Measurements from ENCODE around the gene KIF13A.

Gene KIF13A

DNA sequence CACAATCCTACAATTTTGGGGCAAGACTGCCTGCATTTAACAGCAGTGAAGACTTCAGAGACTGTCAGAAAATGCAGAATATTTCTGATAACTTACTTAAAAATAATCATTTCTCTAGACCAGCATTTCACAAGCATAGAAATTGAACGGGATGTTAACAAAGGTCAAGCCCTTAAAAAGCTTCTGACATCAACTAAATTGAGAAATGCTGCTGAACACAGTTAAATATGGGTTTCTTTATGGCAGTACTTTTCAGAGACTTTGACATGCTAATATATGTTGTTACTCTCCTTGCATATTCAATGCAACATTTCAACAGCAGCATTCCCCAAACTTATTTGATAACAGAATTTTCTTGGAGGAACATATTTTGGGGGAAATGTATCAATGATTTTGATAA, 84.5 kb downstream of the KIF13A start:
- H3K4me1 ChIP-seq (ENCODE audit: low read length), result no peaks in the 10 kb centered on the region
- H2AFZ ChIP-seq (ENCODE audit: low read length), result no peak overlapping the region
- no peaks in the 10 kb centered on the region for H3K9me2 ChIP-seq (replicated peaks; ENCODE audit: insufficient read depth, low read length)
- H3K4me3 ChIP-seq (ENCODE audit: low read length), result no peak overlapping the region
- DNase-seq, result no peak
- H3K79me2 ChIP-seq (ENCODE audit: low read length), result no peaks in the 10 kb centered on the region
- H3K9me3 ChIP-seq (replicated peaks; ENCODE audit: insufficient read depth, low read length), result no peaks in the 10 kb centered on the region
- no peaks in the 10 kb centered on the region for H4K20me1 ChIP-seq (ENCODE audit: insufficient read depth, low read length)
- TF ChIP-seq EZH2phosphoT487 (IDR thresholded peaks at IDR 0.05; ENCODE audit: low read length), result no peak
- TF ChIP-seq EZH2 (optimal IDR thresholded peaks at IDR 0.05; ENCODE audit: low read depth, low read length), result no peak
- TF ChIP-seq CTCF (IDR thresholded peaks at IDR 0.05; ENCODE audit: low read length), result no peak
- H3K9ac ChIP-seq (ENCODE audit: low read length), result no peak overlapping the region
- no peak overlapping the region for H3K27ac ChIP-seq (ENCODE audit: low read length)
- no peak overlapping the region for H3K4me2 ChIP-seq (ENCODE audit: low read depth, low read length)
- no peaks in the 10 kb centered on the region for H3K27me3 ChIP-seq (replicated peaks; ENCODE audit: insufficient read depth, low read length)
- no peaks in the 10 kb centered on the region for H3K36me3 ChIP-seq (replicated peaks; ENCODE audit: insufficient read depth, low read length)
- no peaks in the 10 kb centered on the region for H3F3A ChIP-seq (ENCODE audit: insufficient read depth, low read length)

GRCh38 chr6:17901493-17901892, 85.9 kb downstream of the KIF13A start:
- Histone ChIP-seq H3K9ac (ENCODE audit: low read length) (no peak overlapping the region), H3K4me1 (ENCODE audit: low read length) (no peaks in the 10 kb centered on the region), H3K36me3 (replicated peaks; ENCODE audit: insufficient read depth, low read length) (no peaks in the 10 kb centered on the region), H2AFZ (ENCODE audit: low read length) (no peak overlapping the region), H3K27me3 (replicated peaks; ENCODE audit: insufficient read depth, low read length) (no peaks in the 10 kb centered on the region), H3K79me2 (ENCODE audit: low read length) (no peaks in the 10 kb centered on the region), H3F3A (ENCODE audit: insufficient read depth, low read length) (no peaks in the 10 kb centered on the region), H3K4me2 (ENCODE audit: low read depth, low read length) (no peak overlapping the region), H3K9me2 (replicated peaks; ENCODE audit: insufficient read depth, low read length) (no peaks in the 10 kb centered on the region), H3K27ac (ENCODE audit: low read length) (no peak overlapping the region), H3K9me3 (replicated peaks; ENCODE audit: insufficient read depth, low read length) (no peaks in the 10 kb centered on the region), H4K20me1 (ENCODE audit: insufficient read depth, low read length) (no peaks in the 10 kb centered on the region), H3K4me3 (ENCODE audit: low read length) (no peak overlapping the region)
- TF ChIP-seq EZH2phosphoT487 (IDR thresholded peaks at IDR 0.05; ENCODE audit: low read length), result no peak
- TF ChIP-seq CTCF (IDR thresholded peaks at IDR 0.05; ENCODE audit: low read length), result no peak
- no peak for TF ChIP-seq EZH2 (optimal IDR thresholded peaks at IDR 0.05; ENCODE audit: low read depth, low read length)
- no peak for DNase-seq

DNA sequence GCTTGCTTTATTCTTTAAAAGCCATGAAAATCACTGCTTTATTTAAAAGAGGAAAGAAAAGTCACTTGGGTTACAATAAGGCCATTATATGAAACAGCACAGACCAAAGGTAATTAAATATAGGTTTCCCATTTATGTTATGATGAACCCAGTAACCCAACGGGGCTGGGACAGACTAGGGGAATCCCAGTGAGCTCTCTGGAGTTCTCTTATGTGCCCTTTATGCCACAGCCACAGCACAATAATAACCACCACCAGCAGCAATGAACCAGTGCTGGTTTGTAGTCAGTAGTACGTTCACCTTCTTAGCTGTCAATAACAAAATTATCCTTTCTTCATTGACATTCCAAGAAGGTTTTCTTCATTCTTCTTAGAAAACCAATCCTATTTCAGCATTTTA, 87.4 kb downstream of the KIF13A start:
- DNase-seq, result no peak
- H3K27ac ChIP-seq (ENCODE audit: low read length), result no peak overlapping the region
- H3K9me3 ChIP-seq (replicated peaks; ENCODE audit: insufficient read depth, low read length), result no peaks in the 10 kb centered on the region
- no peak overlapping the region for H3K4me2 ChIP-seq (ENCODE audit: low read depth, low read length)
- no peak overlapping the region for H3K4me3 ChIP-seq (ENCODE audit: low read length)
- H3K79me2 ChIP-seq (ENCODE audit: low read length), result no peaks in the 10 kb centered on the region
- no peak overlapping the region for H2AFZ ChIP-seq (ENCODE audit: low read length)
- H3K27me3 ChIP-seq (replicated peaks; ENCODE audit: insufficient read depth, low read length), result no peaks in the 10 kb centered on the region
- no peaks in the 10 kb centered on the region for H3K4me1 ChIP-seq (ENCODE audit: low read length)
- H3K9me2 ChIP-seq (replicated peaks; ENCODE audit: insufficient read depth, low read length), result no peaks in the 10 kb centered on the region
- H3K9ac ChIP-seq (ENCODE audit: low read length), result no peak overlapping the region
- H3F3A ChIP-seq (ENCODE audit: insufficient read depth, low read length), result no peaks in the 10 kb centered on the region
- no peaks in the 10 kb centered on the region for H3K36me3 ChIP-seq (replicated peaks; ENCODE audit: insufficient read depth, low read length)
- TF ChIP-seq CTCF (IDR thresholded peaks at IDR 0.05; ENCODE audit: low read length) (no peak), EZH2phosphoT487 (IDR thresholded peaks at IDR 0.05; ENCODE audit: low read length) (no peak), EZH2 (optimal IDR thresholded peaks at IDR 0.05; ENCODE audit: low read depth, low read length) (no peak)
- no peaks in the 10 kb centered on the region for H4K20me1 ChIP-seq (ENCODE audit: insufficient read depth, low read length)

Measured in MM.1S (cell line).